NCI-H2227 (cell line): ENCODE data around the gene WNK1.
"Not testable (repeated sequence)": the region's sequence is repeated elsewhere in the genome, so short reads cannot be mapped to it uniquely, and the experiment has no call there.

Source experiments
- DNase-seq: peaks from one replicate; lab custom pipeline; 2025; ENCODE audit not compliant: unreplicated experiment; lab: John Stamatoyannopoulos, UW

The WNK1 gene

DNA sequence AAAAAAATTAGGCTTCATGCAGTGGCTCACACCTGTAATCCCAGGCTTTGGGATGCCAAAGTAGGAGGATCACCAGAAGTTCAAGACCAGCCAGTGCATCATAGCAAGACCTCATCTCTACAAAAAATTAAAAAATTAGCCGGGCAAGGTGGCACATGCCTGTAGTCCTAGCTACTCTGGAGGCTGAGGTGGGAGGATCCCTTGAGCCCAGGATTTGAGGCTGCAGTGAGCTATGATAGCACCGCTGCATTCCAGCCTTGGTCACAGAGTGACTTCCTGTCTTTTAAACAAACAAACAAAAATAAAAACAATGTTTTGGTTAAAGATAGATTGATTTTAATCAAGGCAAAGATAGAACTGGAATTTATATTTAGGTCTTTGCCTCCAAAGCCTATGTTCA lies 60.6 kb downstream of the WNK1 start:
- DNase-seq = no peak

DNA sequence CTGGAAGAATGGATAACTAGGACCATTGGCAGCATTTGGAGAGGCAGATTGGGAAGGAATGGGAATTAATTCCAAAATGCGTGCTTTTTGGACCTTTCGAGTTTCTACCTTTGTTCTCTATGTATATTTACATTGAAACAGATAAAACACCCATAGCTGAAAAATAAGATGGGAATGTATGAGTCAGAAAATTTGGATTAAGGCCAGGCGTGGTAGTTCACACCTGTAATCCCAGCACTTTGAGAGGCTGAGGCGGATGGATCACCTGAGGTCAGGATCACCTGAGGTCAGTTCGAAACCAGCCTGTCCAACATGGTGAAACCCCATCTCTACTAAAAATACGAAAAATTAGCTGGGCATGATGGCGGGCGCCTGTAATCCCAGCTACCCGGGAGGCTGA lies 65.1 kb downstream of the WNK1 start:
- DNase-seq = not testable (repeated sequence)

DNA sequence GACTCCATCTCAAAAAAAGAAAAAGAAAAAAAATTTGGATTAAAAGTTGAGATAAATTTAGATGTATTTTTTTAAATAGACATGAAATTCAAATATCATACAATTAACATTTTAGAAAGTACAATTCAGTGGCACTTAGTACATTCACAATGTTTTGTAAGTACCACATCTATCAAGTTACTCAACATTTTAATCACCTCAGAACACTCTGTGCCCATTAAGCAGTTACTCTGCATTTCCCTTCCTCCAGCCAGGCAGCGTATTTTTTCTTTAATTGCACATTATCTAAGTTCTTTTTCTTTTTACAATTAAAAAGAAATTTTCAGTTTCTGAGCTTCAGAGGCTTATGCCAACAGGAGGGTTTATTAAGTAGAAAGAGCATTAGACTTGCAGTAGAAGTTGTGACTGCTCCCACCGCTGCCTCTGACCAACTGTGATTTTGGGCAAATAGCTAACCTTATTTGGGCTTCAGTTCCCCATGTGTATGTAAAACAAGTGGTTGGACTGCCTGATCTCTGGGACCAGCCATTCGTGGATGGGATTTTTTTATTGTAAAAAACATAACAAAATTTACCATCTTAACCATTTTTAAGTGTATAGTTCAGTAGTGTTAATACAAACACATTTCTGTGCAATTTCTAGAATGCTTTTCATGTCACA lies 65.7 kb downstream of the WNK1 start:
- DNase-seq = no peak

DNA sequence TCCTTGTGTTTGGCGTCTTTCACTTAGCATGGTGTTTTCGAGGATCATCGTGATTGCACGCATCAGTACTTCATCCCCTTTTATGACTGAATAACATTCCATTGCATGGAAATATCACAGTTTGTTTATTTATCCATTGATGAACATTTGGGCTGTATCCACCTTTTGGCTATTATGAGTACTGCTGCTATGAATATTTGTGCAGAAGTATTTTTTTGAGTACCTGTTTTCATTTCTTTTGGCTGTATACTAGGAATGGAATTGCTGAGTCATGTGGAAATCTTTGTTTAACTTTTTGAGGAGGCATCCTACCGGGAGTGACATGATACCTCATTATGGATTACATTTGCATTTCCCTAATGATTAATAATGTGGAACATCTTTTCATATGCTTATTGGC lies 66.4 kb downstream of the WNK1 start:
- DNase-seq = no peak

DNA sequence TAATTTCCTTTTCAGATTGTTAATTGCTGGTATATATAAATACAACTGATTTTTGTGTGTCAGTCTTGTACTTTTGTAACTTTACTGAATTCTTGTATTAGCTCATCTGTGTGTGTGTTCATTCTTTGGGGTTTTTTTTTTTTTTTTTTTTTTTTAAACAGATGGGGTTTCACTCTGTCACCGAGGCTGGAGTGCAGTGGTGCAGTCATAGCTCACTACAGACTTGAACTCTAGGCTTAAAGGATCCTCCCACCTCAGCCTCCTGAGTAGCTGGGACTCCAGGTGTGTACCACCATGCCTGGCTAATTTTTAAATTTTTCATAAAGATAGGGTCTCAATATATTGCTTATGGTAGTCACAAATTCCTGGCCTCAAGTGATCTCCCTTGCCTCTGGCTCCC lies 68.0 kb downstream of the WNK1 start:
- DNase-seq = no peak

DNA sequence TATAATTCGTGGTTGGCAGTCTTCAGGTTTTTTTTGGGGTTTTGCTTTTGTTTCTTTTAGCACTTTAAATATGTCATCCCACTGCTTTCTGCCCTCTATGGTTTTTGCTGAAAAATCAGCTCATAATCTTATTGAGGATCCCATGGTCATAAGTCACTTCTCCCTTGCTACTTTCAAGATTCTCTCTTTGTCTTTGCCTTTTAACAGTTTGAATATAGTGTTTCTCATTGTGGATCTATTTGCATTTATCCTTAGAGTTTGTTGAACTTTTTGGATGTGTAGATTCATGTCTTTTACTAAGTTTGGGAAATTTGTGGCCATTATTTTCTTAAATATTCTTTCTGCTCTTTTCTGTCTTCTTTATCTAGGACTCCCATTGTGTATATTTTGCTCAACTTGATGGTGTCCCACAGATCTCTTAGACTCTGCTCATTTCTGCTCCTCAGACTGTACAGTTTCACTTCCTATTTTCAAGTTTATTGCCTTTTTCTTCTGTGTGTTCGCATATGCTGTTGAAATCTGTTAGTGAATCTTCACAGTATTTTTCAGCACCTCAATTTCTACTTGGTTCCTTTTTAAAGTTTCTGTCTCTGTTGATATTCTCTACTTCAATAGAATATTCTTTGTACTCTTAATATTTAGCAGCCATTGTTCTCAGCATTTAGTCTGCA lies 70.8 kb downstream of the WNK1 start:
- DNase-seq = no peak

DNA sequence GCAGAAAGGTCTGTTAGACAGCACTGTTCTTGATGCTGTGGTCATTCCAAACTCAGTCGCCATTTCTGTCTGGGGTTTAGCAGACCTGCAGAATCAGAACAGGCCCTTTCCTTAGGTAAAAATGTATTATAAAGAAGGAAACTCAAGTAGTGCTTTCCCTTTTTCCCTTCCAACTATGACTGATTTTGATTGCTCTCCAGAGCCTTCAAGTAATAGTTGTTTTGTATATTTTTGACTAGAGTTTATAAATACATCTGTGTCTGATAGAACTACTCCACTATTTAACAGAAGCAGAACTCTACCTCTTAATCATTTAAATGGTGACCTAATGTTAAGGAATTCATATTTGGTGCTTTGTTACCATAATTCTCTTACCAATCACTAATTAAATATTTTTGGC lies 74.0 kb downstream of the WNK1 start:
- DNase-seq = no peak

DNA sequence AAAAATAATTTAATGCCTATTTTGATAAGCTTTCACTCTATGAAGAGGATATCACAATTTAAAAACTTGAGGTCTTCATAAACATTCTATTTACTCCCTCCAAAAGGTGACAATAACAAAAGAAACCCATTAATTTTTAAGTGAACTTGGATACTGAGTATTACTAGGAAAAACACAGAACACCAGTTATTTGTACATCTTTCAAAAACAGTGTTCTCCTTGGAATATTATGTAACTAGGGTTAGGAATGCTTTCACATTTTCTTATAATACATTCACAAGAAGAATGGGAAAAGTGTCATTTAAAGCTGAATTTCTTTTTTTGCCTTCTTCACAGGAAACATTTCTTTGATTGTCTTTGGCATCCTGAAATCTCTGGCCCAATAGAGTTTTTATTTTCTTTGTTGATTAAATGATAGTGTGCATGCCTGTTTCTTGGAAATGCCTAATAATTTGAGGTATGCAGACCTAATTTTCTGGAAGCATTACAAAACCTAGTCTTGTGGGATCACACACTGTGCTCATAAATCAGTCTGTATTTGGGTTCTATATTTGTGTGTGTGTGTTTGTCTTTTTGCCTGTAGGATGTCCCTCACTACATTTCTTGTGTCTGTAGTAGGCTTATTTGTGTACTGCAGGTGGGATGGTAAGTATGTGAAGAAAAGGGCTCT lies 76.5 kb downstream of the WNK1 start:
- no peak for DNase-seq

DNA sequence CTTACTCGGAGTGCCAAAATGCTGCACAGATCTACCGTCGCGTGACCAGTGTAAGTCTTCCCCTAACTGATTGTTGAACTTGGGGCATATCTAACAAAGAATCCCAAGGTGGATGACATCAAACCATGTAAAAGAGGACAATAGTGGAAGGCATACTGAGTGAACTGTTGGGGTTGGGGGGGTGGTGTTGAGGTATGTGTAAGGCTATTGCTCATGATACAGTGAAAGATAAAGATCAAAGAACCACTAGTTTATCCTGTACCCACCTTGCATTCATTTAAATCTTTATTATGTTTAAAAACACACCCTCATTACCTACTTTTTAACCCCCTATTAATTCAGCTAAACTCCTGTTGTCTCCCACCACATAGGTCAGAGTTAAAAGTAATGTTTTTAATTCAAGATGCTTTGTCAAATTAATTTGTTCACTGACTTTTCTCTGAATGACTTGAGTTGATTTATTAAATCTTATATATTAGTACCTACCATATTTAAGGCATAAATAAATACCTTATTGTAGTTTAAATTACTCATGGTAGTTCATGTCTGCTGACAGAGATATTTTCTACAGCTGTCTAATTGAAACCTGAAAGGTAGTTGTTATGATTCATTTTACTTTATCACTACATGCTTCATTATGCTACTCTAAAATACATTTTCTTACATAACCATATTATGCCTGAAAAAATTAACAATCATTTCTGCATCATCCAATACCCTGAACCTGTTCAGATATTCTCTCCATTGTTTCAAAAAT lies 77.9 kb downstream of the WNK1 start:
- no peak for DNase-seq

DNA sequence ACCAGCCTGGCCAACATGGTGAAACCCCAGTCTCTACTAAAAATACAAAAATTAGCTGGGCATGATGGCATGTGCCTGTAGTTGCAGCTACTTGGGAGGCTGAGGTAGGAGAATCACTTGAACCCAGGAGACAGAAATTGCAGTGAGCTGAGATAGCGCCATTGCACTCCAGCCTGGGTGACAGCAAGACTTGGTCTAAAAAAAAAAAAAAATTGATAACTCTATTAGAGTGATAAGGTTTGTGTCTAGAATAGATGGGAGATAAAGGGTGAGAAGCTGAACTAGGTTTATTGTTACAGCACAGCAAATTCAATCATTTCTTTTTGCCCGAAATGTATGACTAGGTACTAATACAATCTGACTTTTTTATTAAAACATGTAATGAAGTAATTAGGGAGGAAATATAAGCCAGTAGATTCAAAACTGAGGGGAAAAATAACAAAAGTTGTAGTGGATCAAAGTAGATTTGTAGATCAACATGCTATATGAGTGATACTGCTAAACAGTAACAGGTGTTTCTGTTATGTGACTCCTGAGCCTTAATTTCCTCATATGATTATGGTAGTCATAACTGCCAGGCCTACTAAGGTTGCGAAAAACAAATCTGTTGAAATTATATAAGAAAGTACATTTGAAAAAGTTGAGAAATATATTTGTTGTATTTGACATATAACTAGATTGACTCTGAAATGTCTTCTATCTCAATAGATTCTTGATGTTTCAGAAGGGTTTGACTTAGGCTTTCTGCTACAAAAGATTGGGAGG lies 83.6 kb downstream of the WNK1 start:
- no peak for DNase-seq

DNA sequence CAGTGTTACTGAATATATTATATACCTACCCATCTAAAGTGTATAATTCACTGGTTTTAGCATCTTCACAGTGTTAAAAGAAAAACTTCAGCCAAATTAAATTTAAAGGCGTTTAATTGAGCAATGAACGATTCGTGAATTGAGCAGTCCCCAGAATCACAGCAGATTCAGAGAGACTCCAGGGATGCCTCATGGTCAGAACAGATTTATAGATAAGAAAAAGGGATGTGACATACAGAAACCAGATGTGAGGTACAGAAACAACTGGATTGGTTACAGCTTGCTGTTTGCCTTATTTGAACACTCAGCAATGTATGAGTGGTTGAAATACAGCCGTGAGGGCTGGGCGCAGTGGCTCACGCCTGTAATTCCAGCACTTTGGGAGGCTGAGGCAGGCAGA lies 84.6 kb downstream of the WNK1 start:
- no peak for DNase-seq

DNA sequence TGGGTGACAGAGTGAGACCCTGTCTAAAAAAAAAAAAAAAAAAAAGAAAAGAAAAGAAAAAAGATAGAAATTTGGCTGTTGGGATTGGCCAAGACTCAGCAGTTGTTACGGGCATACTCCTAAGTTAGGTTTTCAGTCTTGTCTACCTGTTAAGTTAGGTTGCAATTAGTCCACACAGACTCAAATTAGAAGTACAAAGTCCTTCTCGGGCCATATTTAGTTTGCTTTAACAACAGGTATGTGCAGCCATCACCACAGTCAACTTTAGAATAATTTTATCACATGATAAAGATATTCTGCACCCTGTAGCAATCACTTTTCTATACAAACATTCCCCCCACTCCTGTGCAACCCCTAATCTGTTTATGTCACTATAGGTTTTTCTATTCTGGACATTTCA lies 85.2 kb downstream of the WNK1 start:
- no peak for DNase-seq

DNA sequence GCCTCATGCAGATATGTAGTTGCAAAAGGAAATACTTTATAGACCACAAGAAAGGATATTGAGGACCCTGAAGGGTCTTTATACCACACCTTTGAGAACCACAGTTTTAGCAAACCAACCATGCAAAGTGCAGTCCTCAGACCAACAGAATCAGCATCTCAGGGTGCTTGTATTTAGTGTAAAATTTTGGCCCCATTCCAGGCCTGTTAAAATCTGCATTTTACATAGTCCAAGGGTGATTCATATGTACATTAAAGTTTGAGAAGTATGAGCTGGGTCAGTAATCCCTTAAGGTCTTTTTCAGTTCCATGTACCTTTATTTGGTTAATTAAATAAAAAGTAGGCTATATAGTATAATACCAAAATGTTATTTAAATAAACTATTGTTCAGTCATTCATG lies 91.2 kb downstream of the WNK1 start:
- no peak for DNase-seq

DNA sequence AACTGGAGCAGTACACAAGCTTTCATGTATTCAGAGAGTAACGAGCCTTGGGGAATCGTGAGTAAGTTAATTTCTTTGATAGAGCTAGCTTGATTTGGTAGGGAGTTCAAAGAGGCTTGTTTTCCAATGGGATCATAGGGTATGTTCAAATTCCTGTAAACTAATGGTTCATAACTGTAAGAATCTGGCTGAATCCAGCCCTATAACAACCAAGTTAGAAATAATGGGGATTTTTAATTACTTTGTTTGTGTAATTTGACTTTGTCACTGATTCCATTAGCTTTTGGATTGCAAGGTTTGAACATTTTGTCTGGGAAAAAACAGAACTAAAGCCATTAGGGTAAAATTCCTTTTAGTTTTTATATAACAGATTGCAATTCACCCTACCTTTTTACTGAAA lies 94.0 kb downstream of the WNK1 start:
- no peak for DNase-seq

DNA sequence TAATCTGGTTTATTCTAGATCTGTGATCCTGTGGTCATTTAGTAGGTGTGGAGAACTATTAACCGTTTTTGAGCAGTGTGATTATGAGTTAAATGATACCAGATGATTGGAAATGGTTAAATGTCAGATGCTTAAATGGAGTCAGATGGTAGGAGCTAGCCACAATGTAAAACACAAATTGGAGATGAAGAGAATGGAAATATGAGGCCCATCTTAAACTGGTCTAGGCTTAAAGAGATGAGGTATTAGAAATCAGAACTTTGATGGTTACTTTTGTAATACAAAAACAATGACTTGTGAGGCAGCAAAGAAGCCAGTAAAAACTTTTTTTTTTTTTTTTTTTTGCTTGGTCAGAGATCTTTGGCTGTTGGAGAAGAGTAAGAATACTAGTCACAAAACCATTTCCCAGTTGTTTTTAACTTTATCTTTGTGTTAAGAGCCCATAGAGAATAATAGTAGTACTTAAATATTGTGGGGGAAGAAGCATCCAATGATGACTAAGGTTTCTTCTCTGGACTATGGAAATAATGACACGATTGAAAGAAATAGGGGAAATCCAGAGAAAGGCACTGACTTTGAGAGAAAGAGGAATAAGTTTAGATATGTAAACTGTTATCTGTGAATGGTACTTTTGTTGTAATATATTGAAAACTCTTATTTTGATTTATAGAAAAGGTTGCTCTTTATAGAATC lies 95.9 kb downstream of the WNK1 start:
- no peak for DNase-seq

DNA sequence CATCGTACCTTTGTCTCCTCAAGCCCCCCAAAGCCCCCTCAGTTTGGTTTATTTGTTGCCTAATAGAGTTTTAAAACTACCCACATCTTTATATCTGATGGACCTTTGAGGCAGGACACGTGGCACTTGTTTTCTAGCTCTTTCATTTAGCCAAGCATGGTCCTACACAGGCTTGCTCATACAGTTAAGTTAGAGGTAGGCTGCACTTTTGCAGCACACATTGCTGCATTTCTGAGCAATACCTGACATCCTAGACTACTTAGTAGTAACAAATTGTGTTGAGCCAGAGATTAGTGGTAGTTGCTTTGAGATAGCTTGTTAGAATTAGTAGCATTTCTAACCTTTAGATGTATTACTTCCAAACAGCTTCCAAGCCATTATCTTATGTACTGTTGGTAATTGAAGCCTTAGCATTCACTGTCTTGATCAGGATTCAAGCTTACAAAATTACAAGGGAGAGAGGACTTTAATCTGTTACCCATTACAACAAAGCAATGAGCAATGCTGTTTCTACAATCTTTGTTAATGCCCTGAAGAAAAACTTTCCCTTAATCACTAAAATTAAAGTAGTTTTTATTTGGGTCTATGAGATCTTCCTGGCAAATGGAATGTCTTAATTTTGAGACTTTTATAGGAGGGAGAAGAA lies 96.6 kb downstream of the WNK1 start:
- no peak for DNase-seq

DNA sequence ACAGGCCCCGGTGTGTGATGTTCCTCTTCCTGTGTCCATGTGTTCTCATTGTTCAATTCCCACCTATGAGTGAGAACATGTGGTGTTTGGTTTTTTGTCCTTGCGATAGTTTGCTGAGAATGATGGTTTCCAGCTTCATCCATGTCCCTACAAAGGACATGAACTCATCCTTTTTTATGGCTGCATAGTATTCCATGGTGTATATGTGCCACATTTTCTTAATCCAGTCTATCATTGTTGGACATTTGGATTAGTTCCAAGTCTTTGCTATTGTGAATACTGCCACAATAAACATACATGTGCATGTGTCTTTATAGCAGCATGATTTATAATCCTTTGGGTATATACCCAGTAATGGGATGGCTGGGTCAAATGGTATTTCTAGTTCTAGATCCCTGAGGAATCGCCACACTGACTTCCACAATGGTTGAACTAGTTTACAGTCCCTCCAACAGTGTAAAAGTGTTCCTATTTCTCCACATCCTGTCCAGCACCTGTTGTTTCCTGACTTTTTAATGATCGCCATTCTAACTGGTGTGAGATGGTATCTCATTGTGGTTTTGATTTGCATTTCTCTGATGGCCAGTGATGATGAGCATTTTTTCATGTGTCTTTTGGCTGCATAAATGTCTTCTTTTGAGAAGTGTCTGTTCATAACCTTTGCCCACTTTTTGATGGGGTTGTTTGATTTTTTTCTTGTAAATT lies 97.5 kb downstream of the WNK1 start:
- DNase-seq = not testable (repeated sequence)

DNA sequence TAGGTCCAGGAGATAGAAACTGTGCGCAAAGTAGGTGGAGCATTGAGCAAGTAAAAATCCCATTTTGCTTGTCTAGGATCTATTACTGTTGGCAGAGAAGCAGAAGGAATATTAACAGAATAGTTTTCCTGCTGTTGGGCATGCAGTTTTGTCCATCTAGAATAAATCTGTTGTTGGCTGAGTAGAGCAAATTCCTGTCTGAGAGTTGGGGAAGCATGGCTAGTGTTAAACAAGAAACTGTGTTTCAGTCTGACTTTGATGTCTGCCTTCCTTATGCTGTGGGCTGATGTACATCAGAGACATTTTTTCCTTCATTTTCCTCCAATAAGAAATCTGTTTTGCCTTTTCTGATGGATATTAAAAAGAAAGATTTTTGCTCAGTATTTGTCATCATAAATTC lies 99.0 kb downstream of the WNK1 start:
- DNase-seq = no peak

DNA sequence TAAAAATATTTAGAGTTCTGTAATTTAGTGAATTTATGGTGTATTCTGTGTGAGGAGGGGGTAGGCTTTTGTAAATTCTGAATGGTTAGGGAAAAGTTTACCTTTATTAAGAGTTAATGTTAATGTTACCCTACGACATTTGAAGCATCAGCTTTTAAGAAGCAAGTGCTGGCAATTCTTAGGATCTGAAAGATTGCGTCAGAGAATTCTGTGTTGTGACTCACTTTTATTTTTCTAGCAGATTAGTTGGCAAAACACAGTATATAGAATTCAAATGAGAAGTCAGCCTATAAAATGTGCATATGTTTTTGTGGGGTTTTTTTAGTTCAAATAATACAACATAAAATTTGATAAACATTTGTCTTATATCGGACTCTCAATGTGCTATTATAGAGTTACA lies 99.5 kb downstream of the WNK1 start:
- DNase-seq = no peak
